ENCODE results near the gene APBB1.

- no peak for TF ChIP-seq CTCF (IDR thresholded peaks at IDR 0.05)
- TF ChIP-seq EZH2 (IDR thresholded peaks at IDR 0.05; ENCODE audit: borderline replicate concordance, insufficient read depth, low read depth, low read length, poor library complexity, severe bottlenecking), result no peak
These were observed 47.1 kb downstream of the APBB1 start for GRCh38 chr11:6371825-6372224.
